Cerebellar nuclear complex (tissue), 1 donor: ENCODE results near the gene GATM.
"Not testable (repeated sequence)": the region's sequence is repeated elsewhere in the genome, so short reads cannot be mapped to it uniquely, and the experiment has no call there.

Experiments
- DNase-seq, 2 experiments: peaks; one replicate each; lab custom pipeline; 2025; lab: John Stamatoyannopoulos, UW

The GATM gene

DNA sequence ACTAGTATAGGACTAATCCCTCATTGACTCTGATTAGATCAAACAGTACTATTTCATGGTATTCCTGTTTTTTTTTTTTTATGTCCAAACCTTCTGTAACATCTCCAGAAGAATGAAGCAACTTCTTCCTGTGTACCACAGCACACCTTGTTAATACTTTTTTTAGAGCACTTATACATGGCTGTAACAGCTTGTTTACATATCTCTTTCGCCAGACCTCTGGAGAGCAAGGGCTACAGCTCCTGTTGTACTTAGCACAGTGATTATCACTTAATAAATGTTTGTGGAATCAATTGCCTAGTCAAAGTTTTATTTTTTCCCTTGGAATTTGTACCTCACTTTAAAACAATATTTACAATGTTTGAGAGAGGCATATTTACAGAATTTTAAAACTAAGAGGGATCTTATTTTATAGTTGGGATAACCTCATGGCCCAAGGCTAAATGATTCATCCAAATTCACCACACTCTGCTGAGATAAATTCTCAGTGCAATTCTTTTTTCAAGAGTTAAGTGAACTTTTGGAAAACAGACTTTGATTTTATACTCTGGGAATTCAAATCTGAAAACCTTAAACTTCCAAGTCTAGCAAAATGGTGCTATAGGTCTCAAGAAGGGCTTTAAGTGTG, 9.2 kb upstream of the GATM start:
- no peak for DNase-seq

DNA sequence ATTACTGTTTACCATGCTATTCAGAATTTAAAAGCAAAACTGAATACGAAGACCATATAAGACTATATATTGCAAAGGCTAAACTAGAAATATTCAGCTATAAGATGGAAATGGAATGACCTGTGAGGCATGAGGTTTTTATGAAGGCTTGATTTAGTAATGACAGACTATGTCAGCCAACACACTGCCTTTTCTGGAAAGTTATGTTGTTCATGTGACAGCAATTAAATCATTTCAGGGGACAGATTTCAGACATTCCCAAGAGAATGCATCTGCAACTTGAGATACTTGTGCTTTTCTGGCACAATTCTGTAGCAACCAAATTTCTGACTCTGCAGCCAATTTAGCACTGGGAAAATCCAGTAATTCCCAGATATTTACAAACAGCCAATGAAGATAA, 8.6 kb upstream of the GATM start:
- DNase-seq, result no peak

DNA sequence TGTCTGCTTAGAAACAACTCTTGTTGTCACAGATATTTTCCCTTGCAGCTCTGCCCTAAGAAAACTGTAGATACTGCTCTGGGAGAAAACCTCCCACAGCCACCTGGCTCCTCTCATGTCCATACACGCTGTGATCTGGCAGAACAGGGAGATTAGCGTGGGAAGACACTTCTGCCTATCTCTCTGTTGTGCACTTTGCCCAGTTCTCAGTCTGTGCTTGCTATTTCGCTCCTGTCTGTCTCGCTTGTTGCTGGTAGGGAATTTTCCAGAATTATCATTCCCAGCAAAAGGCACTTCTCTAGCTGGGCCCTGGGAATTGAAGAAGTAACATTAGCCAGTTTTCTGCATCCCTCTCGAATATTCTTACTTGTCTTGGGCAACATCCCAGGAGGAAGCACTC, 8.1 kb upstream of the GATM start:
- DNase-seq, result peak; percentile 83 to 96

DNA sequence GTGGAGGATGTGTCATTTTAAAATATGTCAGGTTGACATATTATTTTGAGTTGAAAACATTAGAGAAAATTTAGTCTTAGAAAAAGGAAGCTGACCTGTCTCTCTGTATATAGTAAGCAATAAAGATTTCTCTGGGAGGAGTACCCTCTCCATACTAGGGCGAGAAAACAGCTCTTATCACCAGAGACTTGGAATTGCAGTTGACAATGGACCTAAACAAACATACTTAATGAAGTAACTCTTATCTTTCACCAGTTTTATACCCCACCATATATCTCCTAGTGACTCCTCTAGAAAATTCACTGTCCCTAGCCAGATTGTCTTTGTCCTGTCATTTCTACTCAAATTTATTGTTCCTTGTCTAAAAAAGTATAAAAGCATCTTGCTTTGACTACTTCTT, 7.2 kb upstream of the GATM start:
- no peak for DNase-seq

DNA sequence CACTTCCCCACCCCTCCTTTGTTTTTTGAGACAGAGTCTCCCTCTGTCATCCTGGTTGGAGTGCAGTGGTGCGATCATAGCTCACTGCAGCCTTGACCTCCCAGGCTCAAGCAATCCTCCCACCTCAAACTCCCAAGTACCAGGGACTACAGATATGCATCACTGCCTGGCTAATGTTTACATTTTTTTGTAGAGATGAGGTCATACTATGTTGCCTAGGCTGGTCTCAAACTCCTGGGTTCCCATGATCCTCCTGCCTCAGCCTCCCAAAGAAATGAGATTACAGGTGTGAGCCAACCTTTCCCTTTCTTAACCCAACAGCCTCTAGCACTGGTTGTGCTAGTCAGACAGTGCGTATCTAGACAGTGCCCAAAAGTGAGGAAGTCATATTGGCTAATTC, 6.4 kb upstream of the GATM start:
- no peak for DNase-seq

DNA sequence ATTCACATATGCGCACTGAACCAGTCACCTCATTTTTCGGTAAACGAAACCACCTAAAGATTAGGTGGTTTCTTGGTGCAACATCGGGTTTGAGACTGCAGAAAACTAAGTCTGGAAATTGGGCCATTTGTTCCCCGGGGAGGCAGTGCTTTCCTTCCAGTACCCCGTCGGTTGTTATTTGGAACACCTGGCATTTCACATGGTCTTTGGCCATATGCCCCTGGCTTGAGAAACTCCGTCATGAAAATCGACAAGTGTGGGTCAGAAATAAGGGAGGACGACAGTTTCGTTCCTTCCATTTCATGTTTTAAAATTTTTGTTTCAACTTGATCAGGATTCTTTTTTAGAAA, 544 bp upstream of the GATM start:
- DNase-seq, result peak in 1 of 2 experiments; percentile 82

DNA sequence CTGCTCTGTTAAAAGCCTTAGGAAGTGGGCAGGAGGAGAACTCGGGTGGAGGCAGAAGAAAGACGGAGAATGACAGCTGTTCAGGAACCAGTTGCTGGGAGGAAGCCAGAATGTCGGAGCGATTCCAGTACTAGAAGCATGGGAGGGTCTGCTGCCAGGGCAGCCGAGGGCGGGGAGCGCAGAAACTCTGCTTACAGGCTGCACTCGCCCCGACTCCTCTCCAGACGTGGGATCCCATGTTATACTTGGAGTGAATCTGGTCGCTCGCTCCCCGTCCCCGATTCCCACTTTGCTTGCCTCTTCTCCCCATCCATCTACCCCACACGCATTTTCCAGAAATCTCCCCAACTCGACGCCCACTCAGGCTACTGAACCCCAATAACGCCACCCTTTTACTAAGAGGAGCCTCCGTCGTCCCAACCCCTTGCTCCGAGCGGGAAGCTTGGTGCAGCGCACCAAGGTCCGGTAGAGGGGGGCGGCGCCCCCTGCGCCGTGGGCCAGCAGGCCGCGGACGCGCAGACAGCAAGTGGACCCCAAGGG, 665 bp downstream of the GATM start:
- peak in 1 of 2 experiments; percentile 36 for DNase-seq

DNA sequence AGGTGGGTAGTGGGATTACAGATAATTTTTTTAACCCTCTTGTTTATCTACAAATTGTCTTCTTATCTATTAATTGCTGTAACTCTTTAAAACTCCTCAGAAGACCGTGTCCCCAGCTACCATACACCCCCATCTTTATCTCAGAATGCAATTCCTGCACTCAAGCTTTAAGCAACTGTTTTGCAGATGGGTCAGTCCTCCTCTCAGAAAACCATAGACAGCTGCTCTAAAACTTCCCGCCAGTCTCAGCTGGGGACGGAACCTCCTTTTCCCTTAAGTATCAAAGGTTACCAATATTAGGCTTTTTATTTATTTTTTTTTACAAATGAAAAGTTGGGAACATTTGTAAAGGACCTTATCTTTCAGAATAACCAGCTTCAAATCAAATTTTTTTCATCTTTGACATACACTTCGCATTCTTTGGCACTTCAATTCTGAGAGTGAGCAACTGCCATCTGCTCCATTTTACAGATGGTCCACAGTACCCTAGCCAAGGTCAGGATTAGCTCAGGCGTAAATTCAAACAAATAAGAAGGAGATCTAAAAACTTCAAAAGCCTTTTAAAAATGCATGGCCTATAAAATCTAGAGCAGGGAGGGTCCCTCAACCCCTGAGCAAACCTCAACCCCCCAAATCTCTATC, 1.3 kb downstream of the GATM start:
- DNase-seq, result no peak

DNA sequence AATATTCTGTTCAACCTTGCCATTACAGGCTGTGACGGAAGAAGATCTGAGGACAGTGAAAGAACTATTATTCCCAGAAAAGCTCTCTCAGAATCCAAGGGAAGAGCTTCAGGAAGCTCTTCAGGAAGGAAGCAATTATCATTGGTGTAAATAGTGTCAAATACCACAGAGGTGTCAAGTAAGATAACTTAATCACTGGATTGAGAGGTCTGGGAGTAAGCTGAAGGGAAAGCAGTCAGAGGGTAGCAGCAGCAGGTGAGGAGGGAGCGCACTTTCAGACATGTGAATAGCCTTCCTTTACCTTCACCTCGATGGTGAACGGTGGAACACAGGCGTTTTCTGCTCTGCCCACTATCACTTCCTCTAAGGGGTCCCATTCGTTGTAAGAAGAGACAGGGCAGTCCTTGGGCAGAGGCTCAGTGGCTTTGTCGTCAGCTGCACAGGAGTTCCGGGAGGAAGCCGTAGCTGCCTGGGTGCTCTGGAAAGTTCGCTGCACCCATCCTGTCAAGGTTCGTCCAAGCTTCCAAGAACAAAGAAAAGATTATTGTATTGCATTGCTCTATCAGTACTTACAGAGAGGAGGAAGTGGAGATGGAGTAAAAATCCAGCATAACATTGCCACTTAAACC, 1.9 kb downstream of the GATM start:
- no peak for DNase-seq

DNA sequence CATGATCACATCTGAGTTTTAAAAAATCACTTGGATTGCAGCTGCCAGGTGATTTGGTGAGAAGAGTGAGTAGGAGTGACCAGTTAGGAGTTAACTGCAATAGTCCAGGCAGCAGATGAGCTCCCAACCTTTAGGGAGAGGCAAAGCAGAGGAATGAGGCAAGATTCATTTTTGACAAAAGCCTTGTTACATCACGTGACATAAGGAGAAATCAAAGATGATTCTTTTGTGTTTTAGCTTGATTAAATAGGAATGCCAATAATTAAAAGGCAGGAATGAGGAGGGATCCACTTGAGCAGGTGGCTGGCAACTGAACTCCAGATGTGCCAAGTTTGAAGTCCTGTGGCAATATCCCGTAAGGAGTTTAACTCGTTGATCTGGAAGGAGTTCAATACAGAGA, 2.5 kb downstream of the GATM start:
- no peak for DNase-seq

DNA sequence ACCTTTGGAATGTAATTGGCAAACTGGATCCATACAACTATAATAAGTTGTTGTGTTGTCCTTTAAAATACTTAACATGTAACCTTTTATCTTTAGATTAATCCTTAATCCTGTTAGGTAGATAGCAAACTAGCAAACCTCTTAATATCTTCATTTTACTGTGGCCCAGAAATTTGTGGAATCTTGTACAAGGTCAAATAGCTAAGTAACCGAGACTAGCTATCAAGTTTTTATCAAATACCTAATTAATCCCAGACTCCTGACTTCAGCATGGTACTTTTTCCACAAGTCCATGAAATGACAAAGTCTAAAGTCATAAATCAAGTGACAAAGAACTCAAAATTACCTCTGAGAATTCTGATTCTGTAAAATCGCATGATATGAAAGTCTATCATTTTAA, 4.4 kb downstream of the GATM start:
- DNase-seq, result no peak

DNA sequence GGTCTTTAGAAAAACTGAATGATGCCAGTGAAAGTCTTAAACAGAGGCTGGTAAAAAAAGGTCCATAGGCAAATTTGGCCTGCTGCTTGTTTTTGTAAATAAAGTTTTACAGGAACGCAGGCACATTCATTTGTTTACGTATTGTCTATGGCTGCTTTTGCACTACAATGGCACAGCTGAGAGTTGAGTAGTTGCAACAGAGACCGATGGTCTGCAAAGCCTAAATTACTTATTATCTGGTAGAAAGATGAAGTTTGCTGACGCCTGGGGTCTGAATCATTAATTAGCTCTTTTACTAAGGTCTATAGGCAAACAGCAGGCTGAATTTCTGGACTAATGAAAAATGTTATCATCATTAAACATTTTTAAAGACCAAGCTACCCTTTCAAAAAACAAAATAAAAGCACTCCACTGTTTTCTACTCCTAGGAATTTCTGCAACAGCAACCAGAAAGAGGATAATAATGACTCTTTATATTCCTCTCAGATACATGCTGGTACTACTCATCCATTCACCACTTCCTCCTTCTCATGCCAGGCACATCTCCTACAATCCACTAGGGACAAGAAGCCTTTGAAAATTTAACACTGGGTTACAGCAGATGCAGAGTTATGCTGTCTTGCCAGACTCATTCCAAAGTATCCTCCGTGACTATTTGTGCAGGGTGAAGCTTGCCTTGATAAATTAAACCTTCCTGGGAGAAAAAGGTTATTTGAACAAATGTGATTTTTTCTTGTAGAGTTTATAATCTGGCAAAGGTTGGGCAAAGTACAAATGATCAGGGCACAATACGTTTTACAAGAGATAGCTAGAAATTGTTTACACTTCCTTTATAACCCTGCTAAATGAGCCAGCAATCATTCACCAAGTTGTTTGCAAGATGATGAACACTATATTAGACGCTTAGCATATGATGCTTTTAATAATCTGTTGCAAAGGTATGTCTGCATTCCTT, 6.0 kb downstream of the GATM start:
- DNase-seq, result no peak

DNA sequence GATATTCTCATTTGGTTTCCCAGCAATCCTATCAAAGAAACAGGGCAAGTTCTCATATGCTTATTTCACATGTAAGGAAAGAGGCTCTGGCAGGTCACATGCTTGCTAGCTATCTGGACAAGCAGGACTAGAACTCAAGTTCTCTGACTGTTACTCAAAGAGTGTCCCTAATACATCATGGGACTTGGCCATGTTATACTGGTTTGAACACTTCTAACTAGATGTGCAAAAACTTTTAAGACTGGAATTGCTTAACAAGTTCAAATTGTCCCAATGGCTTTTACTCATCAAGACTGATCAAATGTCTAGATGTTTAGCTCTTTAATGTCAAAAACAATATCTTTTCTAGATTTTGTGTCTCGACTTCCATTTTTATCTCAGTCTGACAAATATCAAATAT, 6.8 kb downstream of the GATM start:
- DNase-seq, result no peak

DNA sequence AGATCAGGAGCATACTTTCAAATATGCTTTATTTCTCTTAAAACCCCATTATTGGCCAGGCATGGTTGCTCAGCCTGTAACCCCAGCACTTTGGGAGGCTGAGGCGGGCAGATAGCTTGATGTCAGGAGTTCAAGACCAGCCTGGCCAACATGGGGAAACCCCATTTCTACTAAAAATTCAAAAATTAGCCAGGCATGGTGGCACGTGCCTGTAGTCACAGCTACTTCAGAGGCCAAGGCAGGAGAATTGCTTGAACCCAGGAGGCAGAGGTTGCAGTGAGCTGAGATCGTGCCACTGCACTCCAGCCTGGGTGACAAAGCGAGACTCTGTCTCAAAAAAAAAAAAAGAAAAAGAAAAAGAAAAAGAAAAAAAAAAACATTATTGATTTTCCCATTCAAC, 8.3 kb downstream of the GATM start:
- DNase-seq, result not testable (repeated sequence)

DNA sequence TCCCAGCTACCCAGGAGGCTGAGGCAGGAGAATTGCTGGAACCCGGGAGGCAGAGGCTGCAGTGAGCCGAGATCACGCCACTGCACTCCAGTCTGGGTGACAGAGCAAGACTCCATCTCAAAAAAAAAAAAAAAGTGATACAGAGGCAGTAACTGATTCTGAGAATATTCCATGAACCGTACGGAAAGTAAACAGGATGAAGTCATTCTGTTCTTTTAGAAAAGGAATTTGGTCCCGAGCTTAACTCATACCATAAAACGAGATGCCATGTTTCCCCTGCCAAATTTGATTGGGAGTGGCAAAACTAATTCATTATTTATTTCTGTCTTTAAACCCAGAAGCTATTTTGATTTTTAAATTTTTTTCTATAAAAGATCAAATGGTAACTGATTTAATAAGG, 11.1 kb downstream of the GATM start:
- not testable (repeated sequence) for DNase-seq

DNA sequence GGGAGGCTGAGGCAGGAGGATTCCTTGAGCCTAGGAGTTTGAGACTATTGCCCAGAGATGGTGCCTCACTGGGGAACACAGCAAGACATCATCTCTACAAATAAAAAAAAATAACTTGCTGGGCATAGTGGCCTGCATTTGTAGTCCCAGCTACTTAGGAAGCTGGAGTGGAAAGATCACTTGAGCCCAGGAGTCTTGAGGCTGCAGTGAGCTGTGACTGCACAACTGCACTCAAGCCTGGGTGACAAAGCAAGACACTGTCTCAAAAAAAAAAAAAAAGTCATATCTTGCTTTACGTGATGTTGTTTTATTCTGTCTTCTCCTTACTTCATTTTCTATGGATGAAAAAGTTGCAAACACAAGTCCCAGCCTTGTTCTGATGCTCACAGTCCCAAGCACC, 14.1 kb downstream of the GATM start:
- DNase-seq, result no peak

DNA sequence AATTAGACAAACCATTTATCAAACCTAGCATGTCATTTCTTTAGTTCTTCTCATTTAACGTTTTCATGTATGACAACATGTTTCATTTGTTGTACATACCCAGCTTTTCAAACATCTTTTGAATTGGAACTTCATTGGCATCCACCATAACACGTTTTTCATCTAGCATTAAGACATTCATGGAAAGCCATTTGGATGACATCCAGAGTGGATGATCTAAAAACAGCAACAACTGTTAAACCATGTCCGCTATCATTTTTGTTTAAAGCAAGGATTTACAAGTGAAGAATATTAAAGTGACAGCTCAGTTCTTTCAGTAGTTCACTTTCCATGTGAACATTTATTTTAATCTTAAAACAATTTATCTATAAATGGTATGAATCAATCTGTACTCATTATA, 14.5 kb downstream of the GATM start:
- no peak for DNase-seq

DNA sequence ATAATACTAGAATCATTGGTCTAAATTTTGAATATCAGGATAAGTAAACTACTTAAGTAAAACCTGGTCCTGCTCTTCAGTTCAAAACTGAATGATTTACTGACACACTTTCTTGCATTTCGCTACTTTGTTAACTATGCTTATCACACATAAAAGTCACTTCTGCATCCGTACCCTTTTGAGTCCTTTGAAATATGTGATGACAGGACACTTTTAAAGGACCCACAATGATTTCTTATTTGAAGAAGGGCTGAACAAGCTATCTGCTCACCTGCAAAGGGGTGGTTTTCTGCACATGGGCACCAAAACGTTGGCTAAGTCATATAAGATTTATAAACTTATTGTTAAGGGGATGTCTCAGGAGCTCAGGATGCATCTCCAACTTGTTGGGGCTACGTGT, 15.0 kb downstream of the GATM start:
- no peak for DNase-seq

DNA sequence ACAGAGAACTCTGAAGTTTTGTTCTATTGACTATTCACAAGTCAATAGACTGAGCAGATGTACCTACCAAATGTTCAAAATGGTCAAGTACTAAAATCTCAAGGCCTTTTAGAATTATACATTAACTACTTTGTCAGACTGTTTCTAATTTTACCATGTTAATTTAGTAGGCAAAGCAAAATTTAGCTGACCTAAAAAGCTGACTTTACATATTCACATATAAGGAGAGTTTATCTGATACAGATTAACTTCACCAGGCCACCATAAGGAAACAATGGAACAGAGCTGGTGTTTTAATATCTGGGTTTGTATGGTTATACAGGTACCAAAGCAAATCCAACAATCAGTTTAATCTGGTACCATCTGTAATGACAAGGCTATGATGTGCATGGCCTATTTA, 15.9 kb downstream of the GATM start:
- DNase-seq, result no peak

DNA sequence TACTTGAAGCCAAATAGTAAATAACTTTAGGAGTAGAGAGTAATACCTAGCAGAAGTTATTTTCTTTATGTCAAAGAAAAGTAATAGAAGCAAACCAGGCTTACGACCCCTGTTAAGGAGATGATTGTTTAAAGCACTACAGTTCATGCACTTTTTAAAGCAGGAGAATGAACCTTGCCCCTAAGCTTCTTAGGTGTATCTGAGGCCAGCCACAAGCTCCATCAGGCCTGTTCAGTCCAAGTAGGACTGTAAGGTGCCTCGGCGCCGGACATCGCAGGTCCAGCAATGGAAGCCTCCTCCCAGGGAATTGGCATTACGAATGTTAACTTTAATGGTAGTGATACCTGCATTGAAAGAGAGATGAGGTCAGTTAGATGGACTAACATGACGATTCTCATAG, 16.5 kb downstream of the GATM start:
- no peak for DNase-seq

DNA sequence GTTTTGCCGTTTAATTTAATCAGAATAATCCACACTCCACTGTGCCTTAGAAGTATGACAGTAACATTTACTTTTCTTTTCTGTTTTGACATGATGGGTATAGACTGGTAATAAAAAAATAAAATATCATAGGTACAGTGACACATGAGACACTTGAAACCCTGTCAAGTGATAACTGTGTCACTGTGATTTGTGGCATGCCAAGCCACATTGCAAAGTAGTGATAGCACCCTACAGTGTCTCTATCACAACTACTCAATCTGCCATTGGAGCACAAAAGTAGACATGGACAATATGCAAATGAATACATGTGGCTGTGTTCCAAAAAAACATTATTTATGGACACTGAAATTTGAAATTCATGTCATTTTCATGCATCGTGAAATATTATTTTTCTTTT, 22.5 kb downstream of the GATM start:
- no peak for DNase-seq

DNA sequence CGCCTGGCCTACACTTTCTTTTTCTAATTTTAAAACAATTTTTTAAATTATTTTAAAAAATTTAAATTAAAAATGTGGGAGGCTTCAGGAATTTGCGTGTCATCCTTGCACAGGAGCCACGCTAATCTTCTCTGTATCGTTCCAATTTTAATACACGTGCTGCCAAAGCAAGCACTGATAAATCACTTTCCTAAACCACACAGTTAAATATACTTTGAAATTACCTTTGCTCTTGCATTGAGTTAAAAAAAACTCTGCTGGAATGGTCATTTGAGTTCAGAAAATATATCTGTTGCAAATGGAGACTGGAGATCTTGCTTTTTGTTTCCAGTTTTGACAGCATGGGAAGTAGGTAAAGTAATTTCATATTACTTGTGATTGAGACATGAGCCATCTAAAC, 23.6 kb downstream of the GATM start:
- no peak for DNase-seq
